Hepatocyte (in vitro differentiated cells): Measurements from ENCODE around the gene ATP9A.

Experiments used
- CTCF ChIP-seq: fragments of 200-600 bp; sonication (generic); IDR thresholded peaks from 2 replicates; pipeline ENCODE4 v1.5.1; 2016; ENCODE audit warnings: antibody characterized with exemption, mild to moderate bottlenecking; ENCODE audit not compliant: poor library complexity
- EZH2 ChIP-seq: fragments of 200-600 bp; sonication (generic); IDR thresholded peaks from 2 replicates; pipeline ENCODE4 v1.6.1; 2016; ENCODE audit warnings: antibody characterized with exemption, mild to moderate bottlenecking, borderline replicate concordance
- EZH2phosphoT487 ChIP-seq: fragments of 200-600 bp; sonication (generic); IDR thresholded peaks from one replicate; pipeline ENCODE4 v1.6.1; 2018; ENCODE audit warnings: antibody characterized with exemption, mild to moderate bottlenecking, low read depth, moderate library complexity; ENCODE audit not compliant: unreplicated experiment, severe bottlenecking

DNA sequence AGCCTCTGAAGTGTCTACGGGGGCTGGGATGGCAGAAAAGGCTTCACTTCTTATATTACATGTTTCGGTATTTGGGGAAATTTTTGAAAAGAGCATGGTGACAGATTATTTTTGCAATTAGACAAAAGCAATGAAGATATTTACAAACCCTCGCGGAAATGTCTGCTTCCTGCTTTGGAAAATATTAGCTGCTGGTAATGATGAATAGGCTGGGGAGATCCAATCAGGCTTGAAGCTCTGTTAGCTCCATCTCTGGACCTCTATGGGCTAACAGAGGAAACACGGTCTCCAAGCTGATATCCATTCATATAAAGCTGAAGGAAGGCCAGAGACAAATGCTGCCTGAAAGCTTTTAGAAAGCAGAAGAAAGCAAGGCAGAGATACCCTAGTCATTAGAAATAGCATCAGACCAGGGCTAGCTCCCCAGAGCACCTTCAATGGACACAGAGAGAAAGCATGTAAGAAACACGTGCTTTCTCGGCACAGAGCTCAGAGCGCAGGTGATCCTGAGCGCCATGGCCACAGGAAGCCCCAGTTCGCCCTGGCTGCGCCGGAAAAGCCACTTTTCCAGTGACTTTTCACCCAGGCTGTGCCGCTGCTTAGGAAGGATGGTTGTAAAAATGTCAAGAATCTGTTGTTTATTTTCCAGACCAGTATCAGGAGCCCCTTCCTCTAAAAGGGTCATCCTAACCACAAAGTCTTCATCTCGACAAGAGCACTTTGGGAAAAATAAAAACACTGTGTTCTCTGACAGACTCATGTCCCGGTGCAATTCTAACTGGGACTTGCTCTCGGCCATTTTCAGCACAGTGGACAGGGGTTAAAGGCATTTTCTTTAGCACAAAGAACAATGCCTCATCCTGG lies 157.2 kb downstream of the ATP9A start:
- TF ChIP-seq CTCF (no peak), EZH2 (no peak), EZH2phosphoT487 (no peak)
